ENCODE data around the gene FSD2. TPM values are rescaled to one million over a fixed set of nuclear protein-coding genes. Genes with fewer than 3 reads are reported as not detected.
A peak's percentile ranks its signal among the peaks of the same experiment; 100 is the strongest.

Gene FSD2
- total RNA-seq, 1 donor from 2014 or later = 0.13 TPM

DNA sequence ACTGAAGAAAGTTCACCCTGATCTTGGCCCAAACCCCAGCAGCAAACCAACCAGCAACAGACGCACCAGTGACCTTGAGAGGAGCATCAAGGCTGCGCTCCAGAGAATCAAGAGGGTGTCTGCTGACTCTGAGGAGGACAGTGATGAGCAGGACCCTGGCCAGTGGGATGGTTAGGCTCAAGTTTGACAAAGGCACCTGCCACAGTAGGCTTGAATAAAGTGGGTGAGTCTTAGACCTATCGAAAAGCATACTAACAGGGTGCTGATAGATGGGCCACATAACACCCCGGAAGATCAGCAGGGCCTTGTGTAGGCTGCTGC lies 27.5 kb upstream of the FSD2 start:
- no peak overlapping the region for H3K4me3 ChIP-seq (ENCODE audit: low read depth, low read length)
- H3K36me3 ChIP-seq (ENCODE audit: control insufficient read depth, insufficient read depth, low read length) = peaks cover 7% of the 10 kb centered on the region
- TF ChIP-seq, protein P1, sequence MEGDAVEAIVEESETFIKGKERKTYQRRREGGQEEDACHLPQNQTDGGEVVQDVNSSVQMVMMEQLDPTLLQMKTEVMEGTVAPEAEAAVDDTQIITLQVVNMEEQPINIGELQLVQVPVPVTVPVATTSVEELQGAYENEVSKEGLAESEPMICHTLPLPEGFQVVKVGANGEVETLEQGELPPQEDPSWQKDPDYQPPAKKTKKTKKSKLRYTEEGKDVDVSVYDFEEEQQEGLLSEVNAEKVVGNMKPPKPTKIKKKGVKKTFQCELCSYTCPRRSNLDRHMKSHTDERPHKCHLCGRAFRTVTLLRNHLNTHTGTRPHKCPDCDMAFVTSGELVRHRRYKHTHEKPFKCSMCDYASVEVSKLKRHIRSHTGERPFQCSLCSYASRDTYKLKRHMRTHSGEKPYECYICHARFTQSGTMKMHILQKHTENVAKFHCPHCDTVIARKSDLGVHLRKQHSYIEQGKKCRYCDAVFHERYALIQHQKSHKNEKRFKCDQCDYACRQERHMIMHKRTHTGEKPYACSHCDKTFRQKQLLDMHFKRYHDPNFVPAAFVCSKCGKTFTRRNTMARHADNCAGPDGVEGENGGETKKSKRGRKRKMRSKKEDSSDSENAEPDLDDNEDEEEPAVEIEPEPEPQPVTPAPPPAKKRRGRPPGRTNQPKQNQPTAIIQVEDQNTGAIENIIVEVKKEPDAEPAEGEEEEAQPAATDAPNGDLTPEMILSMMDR (IDR thresholded peaks at IDR 0.05; ENCODE audit: insufficient read depth, low read length, poor library complexity, severe bottlenecking) = no peak
- no peak for DNase-seq (ENCODE audit: low read depth)
- no peaks in the 10 kb centered on the region for H3K27me3 ChIP-seq (ENCODE audit: control insufficient read depth, insufficient read depth, low read length)

DNA sequence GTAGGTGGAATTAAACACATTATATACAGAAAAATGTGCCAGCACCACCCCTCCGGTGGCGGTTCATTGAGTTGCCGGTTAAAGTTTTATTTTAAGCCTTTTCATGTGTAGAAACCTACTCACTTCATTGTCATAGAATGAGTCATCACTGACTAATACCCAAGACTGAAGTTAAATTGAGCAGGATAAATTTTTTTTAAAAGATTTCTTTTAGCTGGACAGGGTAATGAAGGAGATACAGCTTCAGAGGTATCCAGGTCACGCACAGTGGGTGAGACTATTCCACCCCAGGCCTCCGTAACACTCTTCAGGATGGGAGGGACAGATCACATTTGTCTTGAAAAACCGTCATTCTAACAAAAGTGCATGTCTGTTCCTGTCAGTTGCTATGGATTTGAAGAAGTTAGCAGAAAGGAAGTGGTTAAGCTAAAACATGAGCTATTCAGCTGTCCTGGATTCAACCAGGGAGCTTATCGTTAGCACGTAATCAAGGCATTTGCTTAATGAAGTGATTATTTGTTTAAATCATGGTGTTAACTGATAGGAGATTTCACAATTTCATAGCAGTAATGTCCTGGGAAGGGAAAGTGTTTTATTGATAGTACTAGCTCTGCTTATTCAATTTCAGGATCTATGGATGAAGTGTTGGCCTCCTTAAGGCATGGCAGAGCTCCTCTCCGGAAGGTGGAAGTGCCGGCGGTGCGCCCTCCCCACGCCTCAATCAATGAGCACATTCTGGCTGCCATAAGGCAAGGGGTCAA lies 26.9 kb upstream of the FSD2 start:
- TF ChIP-seq, protein P1 (IDR thresholded peaks at IDR 0.05; ENCODE audit: insufficient read depth, low read length, poor library complexity, severe bottlenecking) = peak; percentile 3
- peak; percentile 89 for DNase-seq (ENCODE audit: low read depth)
- Histone ChIP-seq H3K36me3 (ENCODE audit: control insufficient read depth, insufficient read depth, low read length) (peaks cover 7% of the 10 kb centered on the region), H3K4me3 (ENCODE audit: low read depth, low read length) (no peak overlapping the region), H3K27me3 (ENCODE audit: control insufficient read depth, insufficient read depth, low read length) (no peaks in the 10 kb centered on the region)

DNA sequence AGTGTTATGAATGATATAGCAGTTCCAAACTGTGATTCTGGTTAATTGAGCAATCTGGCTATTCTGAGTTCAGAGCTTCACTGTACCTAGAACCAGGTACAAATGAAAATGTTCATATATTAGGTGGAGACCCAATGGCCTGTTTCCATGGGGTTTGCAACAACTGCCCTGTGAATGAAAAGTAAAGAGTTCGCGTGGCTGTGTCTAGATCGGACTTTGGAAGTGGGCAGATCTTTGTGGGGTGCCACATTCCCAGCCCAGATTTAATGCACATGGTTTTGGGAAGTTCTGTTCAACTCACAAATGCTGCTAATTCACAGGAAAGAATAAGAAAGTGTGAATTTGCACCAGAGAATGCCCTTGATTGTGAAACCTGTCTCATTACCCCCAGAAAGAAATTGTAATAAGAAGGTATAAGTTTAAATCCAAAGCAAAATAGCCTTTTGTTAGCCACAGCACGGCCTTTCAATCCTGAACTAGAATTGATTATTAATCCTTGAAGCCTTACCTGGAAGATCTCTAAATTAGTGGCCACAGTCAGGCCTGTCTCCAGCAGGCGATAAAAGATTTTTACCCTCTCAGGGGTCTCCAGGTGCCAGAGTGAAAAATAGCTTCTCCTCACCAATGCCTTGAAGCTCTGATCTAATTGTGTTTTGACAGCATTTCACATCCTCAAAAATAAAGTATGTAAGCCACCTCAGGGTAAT lies 26.2 kb upstream of the FSD2 start:
- TF ChIP-seq, protein P1 (IDR thresholded peaks at IDR 0.05; ENCODE audit: insufficient read depth, low read length, poor library complexity, severe bottlenecking) = no peak
- no peak for DNase-seq (ENCODE audit: low read depth)
- Histone ChIP-seq H3K36me3 (ENCODE audit: control insufficient read depth, insufficient read depth, low read length) (peaks cover 5% of the 10 kb centered on the region), H3K27me3 (ENCODE audit: control insufficient read depth, insufficient read depth, low read length) (no peaks in the 10 kb centered on the region), H3K4me3 (ENCODE audit: low read depth, low read length) (no peak overlapping the region)

DNA sequence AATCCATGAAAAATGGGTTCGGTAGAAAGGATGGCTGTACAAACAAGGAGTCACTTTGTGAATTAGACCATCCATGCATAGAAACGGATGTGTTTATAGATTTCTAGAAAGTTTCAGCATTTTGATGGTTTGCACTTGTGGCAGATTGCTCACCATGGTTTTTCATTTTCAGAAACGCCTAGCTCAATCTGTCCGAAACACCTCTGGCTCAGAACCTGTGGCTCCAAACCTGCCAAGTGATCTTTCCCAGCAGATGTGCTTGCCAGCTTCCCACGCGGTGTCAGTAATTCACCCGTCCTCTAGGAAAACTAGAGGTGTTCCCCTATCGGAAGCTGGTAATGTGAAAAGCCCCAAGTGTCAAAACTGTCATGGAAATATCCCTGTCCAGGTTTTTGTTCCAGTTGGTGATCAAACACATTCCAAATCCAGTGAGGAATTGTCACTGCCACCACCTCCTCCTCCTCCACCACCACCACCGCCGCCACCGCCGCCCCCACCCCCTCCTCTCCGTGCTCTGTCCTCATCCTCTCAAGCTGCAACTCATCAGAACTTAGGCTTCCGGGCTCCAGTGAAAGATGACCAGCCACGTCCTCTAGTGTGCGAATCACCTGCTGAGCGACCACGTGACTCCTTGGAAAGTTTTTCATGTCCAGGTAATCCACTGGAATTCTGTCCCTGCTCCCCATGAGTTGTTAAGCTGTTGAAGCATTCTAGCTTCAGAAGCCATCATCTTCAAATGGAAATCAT lies 24.7 kb upstream of the FSD2 start:
- no peak for DNase-seq (ENCODE audit: low read depth)
- Histone ChIP-seq H3K4me3 (ENCODE audit: low read depth, low read length) (no peak overlapping the region), H3K27me3 (ENCODE audit: control insufficient read depth, insufficient read depth, low read length) (no peaks in the 10 kb centered on the region), H3K36me3 (ENCODE audit: control insufficient read depth, insufficient read depth, low read length) (peaks cover 5% of the 10 kb centered on the region)
- TF ChIP-seq, protein P1 (IDR thresholded peaks at IDR 0.05; ENCODE audit: insufficient read depth, low read length, poor library complexity, severe bottlenecking) = no peak

DNA sequence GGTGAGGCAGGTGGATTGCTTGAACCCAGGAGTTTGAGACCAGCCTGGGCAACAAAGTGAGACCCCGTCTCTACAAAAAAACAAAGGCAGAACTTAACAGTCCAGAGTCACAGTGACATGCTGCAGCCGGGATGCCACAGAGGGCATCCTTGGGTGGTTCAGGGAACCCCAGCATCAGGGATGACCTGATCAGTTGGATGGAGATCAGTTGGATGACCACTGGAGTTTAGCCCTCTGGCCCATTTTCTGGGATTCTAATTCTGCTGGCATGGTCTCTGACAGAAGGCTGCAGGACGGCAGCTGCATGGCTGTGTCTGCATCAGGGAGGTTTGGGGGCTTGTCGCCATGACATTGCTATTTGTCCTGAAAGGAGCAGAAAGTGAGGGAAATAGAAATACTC lies 23.4 kb upstream of the FSD2 start:
- Histone ChIP-seq H3K4me3 (ENCODE audit: low read depth, low read length) (no peak overlapping the region), H3K27me3 (ENCODE audit: control insufficient read depth, insufficient read depth, low read length) (no peaks in the 10 kb centered on the region), H3K36me3 (ENCODE audit: control insufficient read depth, insufficient read depth, low read length) (peaks cover 1% of the 10 kb centered on the region)
- TF ChIP-seq, protein P1 (IDR thresholded peaks at IDR 0.05; ENCODE audit: insufficient read depth, low read length, poor library complexity, severe bottlenecking) = no peak
- no peak for DNase-seq (ENCODE audit: low read depth)

Data from kidney epithelial cell (primary cell).